Hepatocyte (in vitro differentiated cells): Measurements from ENCODE around the gene ABCG2.

Source experiments
- CTCF ChIP-seq: fragments of 200-600 bp; sonication (generic); IDR thresholded peaks from 2 replicates; pipeline ENCODE4 v1.5.1; 2016; ENCODE audit warnings: antibody characterized with exemption, mild to moderate bottlenecking; ENCODE audit not compliant: poor library complexity
- EZH2 ChIP-seq: fragments of 200-600 bp; sonication (generic); IDR thresholded peaks from 2 replicates; pipeline ENCODE4 v1.6.1; 2016; ENCODE audit warnings: antibody characterized with exemption, mild to moderate bottlenecking, borderline replicate concordance
- EZH2phosphoT487 ChIP-seq: fragments of 200-600 bp; sonication (generic); IDR thresholded peaks from one replicate; pipeline ENCODE4 v1.6.1; 2018; ENCODE audit warnings: antibody characterized with exemption, mild to moderate bottlenecking, low read depth, moderate library complexity; ENCODE audit not compliant: unreplicated experiment, severe bottlenecking

GRCh38 chr4:88101165-88101564 lies 57.3 kb downstream of the ABCG2 start:
- TF ChIP-seq CTCF, result no peak
- TF ChIP-seq EZH2, result no peak
- TF ChIP-seq EZH2phosphoT487, result no peak
